Parathyroid adenoma (tissue), 2 donors: Measurements from ENCODE around the gene TMEM219.

Source experiments
- H2AFZ ChIP-seq: fragments of 300-600 bp; sonication (generic); one replicate; pipeline ENCODE4 v1.7.0; 2017; ENCODE audit warnings: antibody characterized with exemption, mild to moderate bottlenecking
- H3K27ac ChIP-seq: fragments of 300-600 bp; sonication (generic); one replicate; pipeline ENCODE4 v1.7.0; 2017
- H3K27me3 ChIP-seq: fragments of 300-600 bp; sonication (generic); one replicate; pipeline ENCODE4 v1.7.0; 2017; ENCODE audit warnings: low read length; ENCODE audit not compliant: control insufficient read depth, insufficient read depth
- H3K36me3 ChIP-seq: fragments of 300-600 bp; sonication (generic); one replicate; pipeline ENCODE4 v1.7.0; 2017; ENCODE audit warnings: low read length; ENCODE audit not compliant: control insufficient read depth, insufficient read depth
- H3K4me1 ChIP-seq: fragments of 300-600 bp; sonication (generic); one replicate; pipeline ENCODE4 v1.7.0; 2017; ENCODE audit warnings: control low read depth
- H3K4me2 ChIP-seq: fragments of 300-600 bp; sonication (generic); one replicate; pipeline ENCODE4 v1.7.0; 2017; ENCODE audit warnings: low read length
- H3K4me3 ChIP-seq: fragments of 300-600 bp; sonication (generic); one replicate; pipeline ENCODE4 v1.7.0; 2017; ENCODE audit warnings: low read depth, low read length
- H3K79me2 ChIP-seq: fragments of 300-600 bp; sonication (generic); one replicate; pipeline ENCODE4 v1.7.0; 2017; ENCODE audit warnings: control low read depth
- H3K9ac ChIP-seq: fragments of 300-600 bp; sonication (generic); one replicate; pipeline ENCODE4 v1.7.0; 2017; ENCODE audit warnings: mild to moderate bottlenecking
- H3K9me3 ChIP-seq: fragments of 300-600 bp; sonication (generic); one replicate; pipeline ENCODE4 v1.7.0; 2017; ENCODE audit warnings: low read length; ENCODE audit not compliant: control insufficient read depth
- TF ChIP-seq, protein P1 (sequence below): fragments of 300-600 bp; sonication (generic); IDR thresholded peaks from one replicate; pipeline ENCODE4 v1.7.0; 2017; ENCODE audit warnings: antibody characterized with exemption, mild to moderate bottlenecking
- donor health status: primary hyperparathyroidism.

TMEM219 gene, protein sequence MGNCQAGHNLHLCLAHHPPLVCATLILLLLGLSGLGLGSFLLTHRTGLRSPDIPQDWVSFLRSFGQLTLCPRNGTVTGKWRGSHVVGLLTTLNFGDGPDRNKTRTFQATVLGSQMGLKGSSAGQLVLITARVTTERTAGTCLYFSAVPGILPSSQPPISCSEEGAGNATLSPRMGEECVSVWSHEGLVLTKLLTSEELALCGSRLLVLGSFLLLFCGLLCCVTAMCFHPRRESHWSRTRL

DNA sequence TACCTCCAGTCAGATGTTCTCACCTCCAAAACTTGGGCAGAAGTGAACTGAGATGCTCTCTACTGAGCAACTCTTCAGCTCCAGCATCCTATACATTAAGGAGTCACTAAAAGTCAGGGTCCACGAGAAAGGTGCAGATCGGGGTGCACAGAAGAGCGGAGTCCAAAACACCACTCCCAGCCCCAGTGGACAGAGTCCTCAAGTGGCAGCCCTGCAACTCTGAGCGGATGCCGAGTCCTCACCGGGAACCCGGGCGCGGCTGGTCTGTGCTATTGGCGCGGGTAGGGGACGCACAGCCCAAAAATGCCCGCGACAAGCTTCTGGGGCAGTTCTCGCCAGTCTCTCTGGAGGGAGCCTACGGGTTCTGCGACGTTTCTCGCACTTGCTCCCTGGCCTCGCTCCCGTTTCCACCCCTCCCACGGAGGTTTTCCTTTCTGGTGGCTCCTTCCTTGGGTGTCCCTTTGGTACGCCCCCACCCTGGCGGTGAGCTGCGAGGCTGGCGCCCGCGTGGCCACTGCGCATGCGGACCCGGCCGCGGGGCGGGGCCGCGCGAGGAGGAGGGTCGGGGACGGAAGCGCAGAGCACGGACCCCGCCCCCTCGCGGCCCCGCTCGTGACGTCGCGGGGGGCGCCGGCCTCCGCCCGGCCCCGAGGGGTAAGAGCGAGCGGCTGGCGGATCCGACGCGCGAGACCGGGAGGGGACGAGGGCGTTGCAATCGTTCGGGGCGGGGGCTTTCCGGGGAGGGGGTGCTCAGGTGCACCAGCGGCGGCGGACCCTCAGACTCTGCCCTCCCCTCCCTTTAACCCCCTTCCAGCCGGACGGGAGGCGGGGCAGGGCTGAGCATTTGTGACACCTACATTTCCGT is at the start of gene TMEM219:
Gene TMEM219, plus strand, starts transcription at position 601 of the 865 bp plus-strand sequence. CDS start 1,065 bp downstream, outside the sequence.
- Histone ChIP-seq H2AFZ (peak within 1 kb of the TSS; percentile 100), H3K4me2 (peak within 1 kb of the TSS; percentile 80), H3K79me2 (no peaks in the 10 kb centered on the region), H3K36me3 (no peaks in the 10 kb centered on the region), H3K9ac (peak within 1 kb of the TSS; percentile 19), H3K4me3 (peak within 1 kb of the TSS; percentile 93), H3K27ac (peak within 1 kb of the TSS; percentile 76), H3K27me3 (no peaks in the 10 kb centered on the region), H3K4me1 (peaks cover 5% of the 10 kb centered on the region), H3K9me3 (no peaks in the 10 kb centered on the region)
- TF ChIP-seq, protein P1, sequence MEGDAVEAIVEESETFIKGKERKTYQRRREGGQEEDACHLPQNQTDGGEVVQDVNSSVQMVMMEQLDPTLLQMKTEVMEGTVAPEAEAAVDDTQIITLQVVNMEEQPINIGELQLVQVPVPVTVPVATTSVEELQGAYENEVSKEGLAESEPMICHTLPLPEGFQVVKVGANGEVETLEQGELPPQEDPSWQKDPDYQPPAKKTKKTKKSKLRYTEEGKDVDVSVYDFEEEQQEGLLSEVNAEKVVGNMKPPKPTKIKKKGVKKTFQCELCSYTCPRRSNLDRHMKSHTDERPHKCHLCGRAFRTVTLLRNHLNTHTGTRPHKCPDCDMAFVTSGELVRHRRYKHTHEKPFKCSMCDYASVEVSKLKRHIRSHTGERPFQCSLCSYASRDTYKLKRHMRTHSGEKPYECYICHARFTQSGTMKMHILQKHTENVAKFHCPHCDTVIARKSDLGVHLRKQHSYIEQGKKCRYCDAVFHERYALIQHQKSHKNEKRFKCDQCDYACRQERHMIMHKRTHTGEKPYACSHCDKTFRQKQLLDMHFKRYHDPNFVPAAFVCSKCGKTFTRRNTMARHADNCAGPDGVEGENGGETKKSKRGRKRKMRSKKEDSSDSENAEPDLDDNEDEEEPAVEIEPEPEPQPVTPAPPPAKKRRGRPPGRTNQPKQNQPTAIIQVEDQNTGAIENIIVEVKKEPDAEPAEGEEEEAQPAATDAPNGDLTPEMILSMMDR, result peak; percentile 50

DNA sequence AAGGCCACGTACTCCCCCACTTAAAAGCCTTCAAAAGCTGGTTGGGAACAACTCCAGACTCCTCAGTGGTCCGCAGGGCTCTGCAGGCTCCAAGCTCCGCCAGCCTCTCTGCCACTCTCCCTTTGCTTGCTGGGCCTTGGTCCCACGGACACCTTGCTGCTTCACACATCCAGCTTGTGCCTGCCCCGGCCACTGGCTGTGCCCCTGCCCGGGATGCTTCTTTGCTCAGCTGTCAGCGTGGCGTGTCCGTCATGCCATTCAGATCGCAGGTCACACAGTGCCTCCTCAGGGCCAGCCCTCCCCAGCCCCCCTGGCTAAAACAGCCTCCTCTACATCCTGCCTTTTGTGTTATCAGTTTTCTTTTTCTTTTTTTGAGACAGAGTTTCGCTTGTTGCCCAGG is 49.8 kb upstream of the TMEM219 start:
- no peak overlapping the region for H3K4me2 ChIP-seq
- TF ChIP-seq, protein P1, result no peak
- no peaks in the 10 kb centered on the region for H3K79me2 ChIP-seq
- H3K4me1 ChIP-seq, result peaks cover 4% of the 10 kb centered on the region
- no peaks in the 10 kb centered on the region for H3K36me3 ChIP-seq
- H3K27ac ChIP-seq, result no peak overlapping the region
- H3K4me3 ChIP-seq, result no peak overlapping the region
- no peak overlapping the region for H2AFZ ChIP-seq
- no peaks in the 10 kb centered on the region for H3K27me3 ChIP-seq
- H3K9me3 ChIP-seq, result no peaks in the 10 kb centered on the region
- H3K9ac ChIP-seq, result no peak overlapping the region

DNA sequence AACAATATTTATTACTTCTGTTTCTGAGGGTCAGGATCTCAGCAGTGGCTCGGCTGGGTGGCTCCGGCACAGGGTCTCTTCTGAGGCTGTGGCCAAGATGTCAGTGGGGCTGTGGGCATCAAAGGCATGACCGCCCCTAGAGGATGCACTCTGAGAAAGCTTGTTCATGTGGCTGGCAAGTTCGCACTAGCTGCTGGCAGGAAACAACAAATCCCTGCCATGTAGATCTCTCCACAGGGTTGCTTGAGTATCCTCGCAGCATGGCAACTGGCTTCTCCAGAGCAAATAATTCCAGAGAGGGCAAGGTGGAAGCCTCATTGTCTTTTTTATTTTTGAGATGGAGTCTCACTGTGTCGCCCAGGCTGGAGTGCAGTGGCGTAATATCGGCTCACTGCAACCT is 48.4 kb upstream of the TMEM219 start:
- Histone ChIP-seq H3K4me3 (no peak overlapping the region), H3K79me2 (no peaks in the 10 kb centered on the region), H3K4me1 (peaks cover 4% of the 10 kb centered on the region), H3K36me3 (no peaks in the 10 kb centered on the region), H3K4me2 (no peak overlapping the region), H3K27ac (no peak overlapping the region), H3K9ac (no peak overlapping the region), H3K27me3 (no peaks in the 10 kb centered on the region), H2AFZ (no peak overlapping the region), H3K9me3 (no peaks in the 10 kb centered on the region)
- TF ChIP-seq, protein P1, result no peak

DNA sequence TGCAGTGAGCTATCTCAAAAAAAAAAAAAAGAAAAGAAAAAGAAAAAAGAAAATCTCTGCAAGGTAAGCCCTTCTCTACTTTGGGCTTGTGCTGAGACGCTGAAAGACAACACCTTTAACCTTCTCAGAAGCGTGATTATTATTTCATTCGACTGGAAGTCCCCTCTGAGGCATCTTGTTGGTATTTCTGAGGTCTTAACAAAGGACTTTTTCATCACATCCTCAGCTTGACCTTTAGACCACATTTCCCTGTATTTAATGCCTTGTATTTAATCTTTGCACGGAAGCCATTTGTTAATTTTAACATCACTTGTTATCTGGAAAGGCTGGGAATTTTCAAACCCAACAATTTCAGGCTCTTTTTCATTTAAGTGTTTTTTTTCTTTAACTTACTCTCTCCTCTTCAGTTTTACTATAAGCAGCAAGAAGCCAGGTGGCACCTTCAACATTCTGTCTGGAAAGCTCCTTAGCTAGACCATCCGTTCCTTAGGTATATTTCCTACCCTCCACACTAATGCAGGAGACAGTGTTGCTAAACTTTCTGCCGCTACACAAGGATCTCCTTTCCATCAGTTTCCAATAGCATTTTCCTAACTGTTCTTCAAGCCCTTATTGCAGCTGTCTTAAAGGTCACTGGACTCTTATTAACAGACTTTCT is 46.2 kb upstream of the TMEM219 start:
- Histone ChIP-seq H3K79me2 (no peaks in the 10 kb centered on the region), H2AFZ (no peak overlapping the region), H3K27me3 (no peaks in the 10 kb centered on the region), H3K4me3 (no peak overlapping the region), H3K36me3 (no peaks in the 10 kb centered on the region), H3K9me3 (no peaks in the 10 kb centered on the region), H3K9ac (no peak overlapping the region), H3K4me2 (no peak overlapping the region), H3K27ac (no peak overlapping the region), H3K4me1 (peaks cover 4% of the 10 kb centered on the region)
- TF ChIP-seq, protein P1, result no peak
